ENCODE results near the gene LGI2.

LGI2 gene

GRCh38 chr4:24952667-24953066, 78.1 kb downstream of the LGI2 start:
- no peaks in the 10 kb centered on the region for H3K36me3 Mint-ChIP-seq (ENCODE audit: low read depth)
- H3K4me3 Mint-ChIP-seq = no peak overlapping the region
- H3K9me3 Mint-ChIP-seq = peaks cover 27% of the 10 kb centered on the region
- no peaks in the 10 kb centered on the region for H3K27me3 Mint-ChIP-seq
- peaks cover 5% of the 10 kb centered on the region for H3K4me1 Mint-ChIP-seq (ENCODE audit: low read depth)
- H3K27ac Mint-ChIP-seq = no peak overlapping the region
- intact Hi-C loops (cut with micrococcal nuclease) = no loop called here

- intact Hi-C loops (cut with micrococcal nuclease) = no loop called here
- Mint-ChIP-seq H3K4me3 (no peak overlapping the region), H3K9me3 (peaks cover 50% of the 10 kb centered on the region), H3K27ac (no peak overlapping the region), H3K36me3 (ENCODE audit: low read depth) (no peaks in the 10 kb centered on the region), H3K27me3 (no peaks in the 10 kb centered on the region), H3K4me1 (ENCODE audit: low read depth) (no peaks in the 10 kb centered on the region)
Observed at GRCh38 chr4:24949970-24950369, 80.8 kb downstream of the LGI2 start.

Data from dendritic cell treated with granulocyte-macrophage colony-stimulating factor and Interleukin-4, amounts not matched to agents 40 ng/mL and 50 ng/mL, for 4 days (primary cell).